ENCODE data around the gene CAPG.

GRCh38 chr2:85444629-85445172 is 34.5 kb upstream of the CAPG start:
- TF ChIP-seq CTCF (IDR thresholded peaks at IDR 0.05): no peak
- no peak for TF ChIP-seq POLR2A (IDR thresholded peaks at IDR 0.05)
- TF ChIP-seq EP300 (IDR thresholded peaks at IDR 0.05): no peak
- TF ChIP-seq POLR2AphosphoS5 (IDR thresholded peaks at IDR 0.05): no peak

All from sigmoid colon (tissue), 4 donors.